CD4-positive, alpha-beta T cell (primary cell): ENCODE measurements around the gene R3HCC1L. TPM values are rescaled to one million over a fixed set of nuclear protein-coding genes. Genes with fewer than 3 reads are reported as not detected.

Source experiments
- ATAC-seq: fragments of 200-7000 bp; cut with Tn5 transposase; one replicate; pipeline ENCODE4 v1.10.0; 2022; ENCODE audit warnings: mild to moderate bottlenecking; ENCODE audit not compliant: poor library complexity
- CTCF ChIA-PET: fragments of 350-600 bp; sonication (Branson Sonifier 250); formaldehyde crosslinking; loops from one replicate; lab custom pipeline; 2021; ENCODE audit warnings: antibody characterized with exemption, inconsistent platforms; lab: Charles Lee
- POLR2A ChIA-PET: fragments of 350-600 bp; sonication (Branson Sonifier 250); formaldehyde crosslinking; loops from one replicate; lab custom pipeline; 2021; ENCODE audit warnings: antibody characterized with exemption, inconsistent platforms; lab: Charles Lee
- DNase-seq, 14 experiments: peaks; one replicate each; pipeline ENCODE4 v3.0.0-alpha.2; 2013 to 2020; ENCODE audit warnings: mixed read lengths in 2 of 14
- H3K27ac ChIP-seq, 2 donors: one replicate each; pipeline versions ENCODE4 v1.5.1 to v1.7.0; 2013; ENCODE audit warnings: low read length in 2 of 2, low read depth in 1 of 2, mild to moderate bottlenecking in 1 of 2
- H3K27me3 ChIP-seq, 2 experiments: 1 replicate in 1 of 2; 2 replicates in 1 of 2; pipeline versions ENCODE4 v1.6.1 to v1.7.0; 2013; ENCODE audit warnings: low read length in 2 of 2, control low read depth in 1 of 2, mild to moderate bottlenecking in 1 of 2, moderate library complexity in 1 of 2; ENCODE audit not compliant: insufficient read depth in 2 of 2, control insufficient read depth in 1 of 2
- H3K36me3 ChIP-seq: one replicate; pipeline ENCODE4 v1.6.1; 2013; ENCODE audit warnings: low read length, control low read depth; ENCODE audit not compliant: insufficient read depth
- H3K4me1 ChIP-seq: one replicate; pipeline ENCODE4 v1.6.1; 2013; ENCODE audit warnings: low read length, control low read depth; ENCODE audit not compliant: insufficient read depth
- H3K4me3 ChIP-seq: one replicate; pipeline ENCODE4 v1.5.1; 2013; ENCODE audit warnings: mild to moderate bottlenecking, low read length, moderate library complexity
- H3K9me3 ChIP-seq, 2 experiments: 1 replicate in 1 of 2; 2 replicates in 1 of 2; pipeline versions ENCODE4 v1.6.1 to v1.7.0; 2013; ENCODE audit warnings: low read length in 2 of 2, mild to moderate bottlenecking in 2 of 2, control low read depth in 1 of 2, moderate library complexity in 1 of 2; ENCODE audit not compliant: control insufficient read depth in 1 of 2, insufficient read depth in 1 of 2
- H3K27ac Mint-ChIP-seq: one replicate; pipeline ENCODE4 v1.8.0; 2020; ENCODE audit warnings: mixed read lengths
- H3K27me3 Mint-ChIP-seq: one replicate; pipeline ENCODE4 v1.8.0; 2021; ENCODE audit warnings: mixed read lengths
- H3K36me3 Mint-ChIP-seq: one replicate; pipeline ENCODE4 v1.8.0; 2021; ENCODE audit warnings: low read depth, mixed read lengths
- H3K4me1 Mint-ChIP-seq: one replicate; pipeline ENCODE4 v1.8.0; 2021; ENCODE audit warnings: low read depth, mixed read lengths
- H3K4me3 Mint-ChIP-seq: one replicate; pipeline ENCODE4 v1.8.0; 2020; ENCODE audit warnings: mild to moderate bottlenecking, mixed read lengths
- H3K9me3 Mint-ChIP-seq: one replicate; pipeline ENCODE4 v1.8.0; 2020; ENCODE audit warnings: mixed read lengths
- CTCF ChIP-seq: fragments of 200-600 bp; IDR thresholded peaks from one replicate; pipeline ENCODE4 v1.8.0; 2022; ENCODE audit warnings: antibody characterized with exemption, mild to moderate bottlenecking
- intact Hi-C, 2 experiments: fragments of 100-400 bp; cut with DNase I in 1 of 2; cut with micrococcal nuclease in 1 of 2; formaldehyde crosslinking; loops; one replicate each; pipeline versions ENCODE4 v1.15.1 to v1.9.0; 2023 to 2025; cut with DNase I, micrococcal nuclease
- total RNA-seq, 174 experiments: library from RNA in 2 of 174; stranded (reverse) in 2 of 174; gene quantifications; one replicate each; pipeline ENCODE4 v1.2.3 and lab custom pipeline; 2021 to 2026

The R3HCC1L gene
- total RNA-seq, 2 experiments from 2014 or later = 12.7 to 13.7 TPM

- DNase-seq (peak in 3 of 14 experiments; percentile 24 to 58 (median 30)), ATAC-seq (no peak)
- Histone ChIP-seq H3K27ac (no peak overlapping the region), H3K4me1 (peaks cover 35% of the 10 kb centered on the region), H3K9me3 (no peaks in the 10 kb centered on the region), H3K36me3 (no peaks in the 10 kb centered on the region), H3K4me3 (no peak overlapping the region), H3K27me3 (no peaks in the 10 kb centered on the region)
- CTCF ChIA-PET = no interaction called here
- H3K4me1 Mint-ChIP-seq = peaks cover 79% of the 10 kb centered on the region
- intact Hi-C loops = loop anchor here (5.0 to 10.0 kb wide), 9 partner anchors 453 to 1553 kb away; partner anchors contain the start of genes GOT1 (in 2 of the 2), ARHGAP19 (in 1 of the 2), AVPI1 (in 1 of the 2) and LCOR (in 1 of the 2)
- peak overlapping the region; percentile 52 for H3K27ac Mint-ChIP-seq
- H3K36me3 Mint-ChIP-seq = peaks cover 19% of the 10 kb centered on the region
- no peaks in the 10 kb centered on the region for H3K27me3 Mint-ChIP-seq
- peak overlapping the region; percentile 75 for H3K4me3 Mint-ChIP-seq
- POLR2A ChIA-PET = interaction anchor here (0.6 to 1.3 kb wide), 3 partner anchors 249 to 1292 kb away, joined by 3 read pairs; partner anchors contain the start of genes FRAT2 and GOT1
- H3K9me3 Mint-ChIP-seq = peaks cover 4% of the 10 kb centered on the region
- no peak for TF ChIP-seq CTCF
Measured at GRCh38 chr10:98138031-98138430, 3.6 kb downstream of the R3HCC1L start.

GRCh38 chr10:98139431-98139830 is 5.0 kb downstream of the R3HCC1L start:
- H3K4me3 ChIP-seq = no peak overlapping the region
- no peak for TF ChIP-seq CTCF
- H3K27ac ChIP-seq = no peak overlapping the region
- H3K27me3 ChIP-seq = no peaks in the 10 kb centered on the region
- ChIA-PET POLR2A (no interaction called here), CTCF (interaction anchor here (1.4 kb wide), 1 partner anchor 12 kb away, joined by 3 read pairs; no protein-coding TSS in a partner anchor)
- H3K9me3 ChIP-seq = no peaks in the 10 kb centered on the region
- Mint-ChIP-seq H3K27me3 (no peaks in the 10 kb centered on the region), H3K27ac (no peak overlapping the region), H3K9me3 (no peaks in the 10 kb centered on the region), H3K4me1 (peaks cover 82% of the 10 kb centered on the region), H3K4me3 (no peak overlapping the region), H3K36me3 (peaks cover 18% of the 10 kb centered on the region)
- intact Hi-C loops = loop anchor here (5.0 to 10.0 kb wide), 9 partner anchors 455 to 1555 kb away; partner anchors contain the start of genes GOT1 (in 2 of the 2), ARHGAP19 (in 1 of the 2), AVPI1 (in 1 of the 2) and LCOR (in 1 of the 2)
- no peak for ATAC-seq
- H3K36me3 ChIP-seq = no peaks in the 10 kb centered on the region
- peaks cover 25% of the 10 kb centered on the region for H3K4me1 ChIP-seq
- no peak for DNase-seq

GRCh38 chr10:98141484-98142073 is 7.1 kb downstream of the R3HCC1L start:
- H3K36me3 Mint-ChIP-seq = peaks cover 21% of the 10 kb centered on the region
- ChIA-PET CTCF (interaction anchor here (1.3 kb wide), 1 partner anchor 29 kb away, joined by 5 read pairs; no protein-coding TSS in a partner anchor), POLR2A (no interaction called here)
- no peak overlapping the region for H3K27ac Mint-ChIP-seq
- Histone ChIP-seq H3K27ac (no peak overlapping the region), H3K27me3 (no peaks in the 10 kb centered on the region), H3K4me1 (peaks cover 12% of the 10 kb centered on the region), H3K9me3 (no peaks in the 10 kb centered on the region), H3K4me3 (no peak overlapping the region), H3K36me3 (no peaks in the 10 kb centered on the region)
- H3K4me1 Mint-ChIP-seq = peaks cover 75% of the 10 kb centered on the region
- no peak for TF ChIP-seq CTCF
- no peak overlapping the region for H3K4me3 Mint-ChIP-seq
- peaks cover 2% of the 10 kb centered on the region for H3K9me3 Mint-ChIP-seq
- no peak for ATAC-seq
- DNase-seq = no peak
- intact Hi-C loops = no loop called here
- no peaks in the 10 kb centered on the region for H3K27me3 Mint-ChIP-seq
